8988T (cell line): ENCODE data around the gene SERAC1.

Experiments
- DNase-seq: peaks from one replicate; pipeline ENCODE4 v3.0.0; 2011

The SERAC1 gene

GRCh38 chr6:158118886-158119285 is 49.2 kb downstream of the SERAC1 start:
- no peak for DNase-seq

- DNase-seq: no peak
Measured at GRCh38 chr6:158115508-158115907, 52.6 kb downstream of the SERAC1 start.

- DNase-seq: no peak
Measured at GRCh38 chr6:158115102-158115501, 53.0 kb downstream of the SERAC1 start.

- no peak for DNase-seq
Measured at GRCh38 chr6:158113802-158114201, 54.3 kb downstream of the SERAC1 start.

DNA sequence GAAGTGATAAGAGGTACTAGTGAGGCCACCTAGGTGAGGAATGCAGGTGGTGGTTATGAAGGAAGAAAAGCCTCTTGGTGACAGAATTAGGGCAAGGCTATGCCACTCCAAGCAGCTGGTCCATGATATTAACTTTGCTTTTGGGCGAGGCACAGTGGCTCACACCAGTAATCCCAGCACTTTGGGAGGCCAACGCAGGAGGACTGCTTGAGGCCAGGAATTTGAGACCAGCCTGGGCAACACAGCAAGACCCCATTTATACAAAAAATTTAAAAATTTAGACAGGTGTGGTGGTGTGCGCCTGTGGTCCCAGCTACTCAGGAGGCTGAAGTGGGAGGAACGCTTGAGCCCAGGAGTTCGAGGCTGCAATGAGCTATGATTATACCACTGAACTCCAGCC is 56.1 kb downstream of the SERAC1 start:
- no peak for DNase-seq

GRCh38 chr6:158110986-158111385 is 57.1 kb downstream of the SERAC1 start:
- DNase-seq: no peak

- no peak for DNase-seq
Measured at GRCh38 chr6:158109748-158110147, 58.3 kb downstream of the SERAC1 start.

- no peak for DNase-seq
Measured at GRCh38 chr6:158104696-158105095, 63.4 kb downstream of the SERAC1 start.

DNA sequence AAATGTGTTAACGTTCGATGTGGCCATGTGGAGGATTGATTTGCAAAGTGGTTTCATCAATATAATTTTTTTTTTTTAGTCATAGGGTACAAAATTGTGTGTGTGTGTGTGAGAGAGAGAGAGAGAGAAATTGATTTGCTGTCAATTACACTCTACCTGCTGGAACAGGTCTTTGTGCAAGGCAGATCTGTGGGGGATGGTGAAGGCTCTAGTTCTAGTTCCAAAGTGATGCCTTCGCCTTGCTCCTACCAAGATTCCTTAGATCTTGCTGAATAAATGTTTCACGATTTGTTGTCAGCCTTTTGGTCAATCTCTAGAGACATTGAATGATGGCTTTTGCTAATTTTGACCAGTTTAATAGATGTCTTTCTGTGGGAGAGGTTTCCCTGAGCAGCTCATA is 64.8 kb downstream of the SERAC1 start:
- DNase-seq: no peak

GRCh38 chr6:158095671-158096070 is 72.4 kb downstream of the SERAC1 start:
- no peak for DNase-seq

DNA sequence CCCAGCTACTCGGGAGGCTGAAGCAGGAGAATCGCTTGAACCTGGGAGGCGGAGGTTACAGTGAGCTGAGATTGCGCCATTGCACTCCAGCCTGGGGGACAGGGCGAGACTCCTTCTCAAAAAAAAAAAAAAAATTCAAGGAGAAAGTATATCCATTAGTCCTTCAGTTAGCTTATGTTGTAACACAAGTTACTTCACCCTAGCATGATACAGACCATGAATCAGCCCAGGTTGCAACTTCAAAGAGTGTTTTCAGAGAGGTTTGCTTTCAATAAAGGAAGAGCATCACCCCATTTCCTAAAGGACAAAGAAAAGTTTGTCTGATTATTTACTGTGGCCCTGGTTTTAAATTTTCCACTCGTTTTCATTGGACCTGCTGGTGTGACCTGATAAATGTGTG is 73.0 kb downstream of the SERAC1 start:
- no peak for DNase-seq

- DNase-seq: no peak
Measured at GRCh38 chr6:158092806-158093205, 75.3 kb downstream of the SERAC1 start.

DNA sequence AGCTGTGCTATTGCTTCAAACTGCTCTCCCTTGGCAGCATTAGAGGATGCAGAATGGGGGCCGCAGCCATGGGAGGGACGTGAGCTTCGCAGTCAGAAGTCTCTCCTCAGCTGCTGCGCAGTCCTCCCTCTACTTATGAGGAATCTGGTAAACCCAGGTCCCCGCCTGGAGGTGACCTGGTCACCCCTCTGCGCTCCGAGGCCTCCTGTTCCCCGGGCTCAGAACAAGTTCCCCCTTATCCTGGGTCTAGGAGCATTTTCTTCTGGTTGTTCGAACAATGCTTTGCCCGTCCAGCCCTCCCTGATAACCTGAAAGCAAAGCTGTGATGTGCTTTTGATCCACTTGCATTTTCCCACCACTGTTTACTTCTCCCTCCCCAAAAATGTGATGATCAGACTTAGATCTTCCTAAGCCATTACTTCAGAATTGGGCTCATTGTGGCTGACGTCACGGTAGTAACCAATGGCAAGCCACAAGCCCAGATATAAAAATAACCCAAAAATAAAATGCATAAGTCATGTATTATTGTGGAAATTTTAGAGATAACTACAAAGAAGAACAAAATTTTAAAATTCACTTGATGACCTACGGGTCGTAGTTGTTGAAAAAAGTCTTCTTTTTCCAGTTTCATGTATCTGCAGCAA is 80.7 kb downstream of the SERAC1 start:
- DNase-seq: no peak

DNA sequence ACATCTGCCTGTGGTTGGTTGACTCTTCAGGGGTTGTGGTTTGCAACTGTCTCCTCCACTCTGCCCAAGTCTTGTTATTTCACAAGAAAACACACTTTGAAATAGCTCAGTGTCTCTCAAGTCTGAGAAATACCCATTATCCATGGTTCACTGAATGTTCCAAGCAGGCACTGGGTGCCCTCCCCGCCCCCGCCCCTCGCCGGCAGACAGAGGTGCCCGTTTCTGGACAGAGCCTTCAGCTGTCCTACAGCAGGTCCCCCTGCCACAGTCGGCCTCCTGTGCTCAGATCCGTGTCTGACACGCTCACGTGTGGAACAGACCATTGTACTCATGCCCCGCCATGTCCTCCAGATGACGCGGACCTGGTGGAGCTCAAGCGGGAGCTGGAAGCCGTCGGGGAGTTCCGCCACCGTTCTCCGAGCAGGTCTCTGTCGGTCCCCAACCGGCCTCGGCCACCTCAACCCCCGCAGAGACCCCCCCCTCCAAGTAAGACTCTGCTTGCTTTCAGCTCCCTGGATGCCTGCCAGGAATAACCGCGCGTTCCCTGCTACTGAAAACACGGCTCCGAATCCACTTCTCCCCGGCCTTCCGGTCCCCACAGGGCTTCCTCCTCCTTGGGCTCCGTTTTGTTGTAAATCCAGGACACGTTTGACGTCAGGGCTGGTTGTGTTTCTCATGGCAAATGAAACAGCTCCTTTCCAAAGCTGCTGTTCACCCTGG is 81.4 kb downstream of the SERAC1 start:
- no peak for DNase-seq

DNA sequence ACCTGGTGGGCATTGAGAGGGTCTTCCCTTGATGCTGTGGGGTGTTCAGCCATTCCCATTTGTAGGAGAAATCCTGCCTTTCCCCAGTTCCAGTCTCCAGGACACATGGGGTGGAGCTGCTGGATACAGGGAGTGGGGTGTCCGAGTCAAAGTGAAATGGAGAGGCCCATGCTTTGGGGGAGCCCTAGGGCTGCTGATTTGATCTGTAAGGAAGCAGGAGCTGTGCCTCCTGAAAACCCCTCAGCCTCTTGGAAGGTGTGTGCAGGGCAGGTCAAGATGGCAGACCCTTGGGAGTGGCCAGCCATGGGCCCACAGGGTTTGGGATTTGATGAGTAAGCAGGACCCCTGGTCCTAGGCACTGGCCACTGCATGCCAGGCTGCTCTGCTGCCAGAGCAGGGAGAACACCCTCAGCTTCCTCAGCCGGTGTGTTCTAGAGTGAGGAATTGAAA is 82.0 kb downstream of the SERAC1 start:
- no peak for DNase-seq

- DNase-seq: no peak
Measured at GRCh38 chr6:158085261-158086053, 82.6 kb downstream of the SERAC1 start.

DNA sequence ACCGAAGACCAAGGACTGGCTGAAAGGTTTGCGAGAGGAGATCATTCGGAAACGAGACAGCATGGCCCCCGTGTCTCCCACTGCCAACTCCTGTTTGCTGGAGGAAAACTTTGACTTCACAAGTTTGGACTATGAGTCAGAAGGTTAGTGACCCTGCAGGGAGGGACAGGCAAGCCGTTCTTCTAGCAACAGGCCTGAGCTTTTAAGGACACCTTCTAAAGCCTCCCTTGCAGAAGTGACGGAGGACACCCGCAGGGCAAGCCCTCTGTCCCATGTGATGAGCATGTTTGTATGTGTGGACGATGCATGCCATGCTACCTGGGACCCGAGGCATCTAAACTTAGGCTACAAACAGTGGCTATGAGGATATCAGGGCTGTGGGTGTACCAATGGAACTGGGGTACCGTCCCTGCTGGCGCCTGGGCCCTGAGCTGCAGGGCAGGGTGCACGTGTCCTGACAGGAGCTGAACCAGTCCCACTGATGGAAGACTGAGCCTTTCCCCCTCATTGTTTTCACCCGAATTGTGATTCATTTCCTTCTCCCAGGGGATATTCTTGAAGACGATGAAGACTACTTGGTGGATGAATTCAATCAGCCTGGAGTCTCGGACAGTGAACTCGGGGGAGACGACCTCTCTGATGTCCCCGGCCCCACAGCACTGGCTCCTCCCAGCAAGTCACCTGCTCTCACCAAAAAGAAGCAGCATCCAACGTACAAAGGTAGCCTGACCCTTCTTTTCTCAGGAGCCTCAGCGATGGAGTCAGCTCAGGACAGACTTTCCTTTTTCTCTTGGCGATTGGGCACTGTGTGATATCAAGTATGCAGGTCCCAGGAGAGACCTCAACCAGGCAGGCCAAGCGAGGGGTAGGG is 84.4 kb downstream of the SERAC1 start:
- DNase-seq: no peak

DNA sequence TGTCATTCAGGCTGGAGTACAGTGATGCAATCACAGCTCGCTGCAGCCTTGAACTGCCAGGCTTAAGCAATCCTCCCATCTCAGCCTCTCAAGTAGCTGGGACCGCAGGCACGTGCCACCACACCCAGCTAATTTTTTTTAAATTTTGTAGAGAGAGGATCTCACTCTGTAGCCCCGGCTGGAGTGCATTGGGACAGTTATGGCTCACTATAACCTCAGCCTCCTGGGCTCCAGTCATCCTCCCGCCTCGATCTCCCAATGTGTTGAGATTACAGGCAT is 86.5 kb downstream of the SERAC1 start:
- no peak for DNase-seq

- no peak for DNase-seq
Measured at GRCh38 chr6:158080849-158081656, 87.0 kb downstream of the SERAC1 start.

- DNase-seq: no peak
Measured at GRCh38 chr6:158078320-158078719, 89.7 kb downstream of the SERAC1 start.

GRCh38 chr6:158077676-158078075 is 90.4 kb downstream of the SERAC1 start:
- DNase-seq: no peak

DNA sequence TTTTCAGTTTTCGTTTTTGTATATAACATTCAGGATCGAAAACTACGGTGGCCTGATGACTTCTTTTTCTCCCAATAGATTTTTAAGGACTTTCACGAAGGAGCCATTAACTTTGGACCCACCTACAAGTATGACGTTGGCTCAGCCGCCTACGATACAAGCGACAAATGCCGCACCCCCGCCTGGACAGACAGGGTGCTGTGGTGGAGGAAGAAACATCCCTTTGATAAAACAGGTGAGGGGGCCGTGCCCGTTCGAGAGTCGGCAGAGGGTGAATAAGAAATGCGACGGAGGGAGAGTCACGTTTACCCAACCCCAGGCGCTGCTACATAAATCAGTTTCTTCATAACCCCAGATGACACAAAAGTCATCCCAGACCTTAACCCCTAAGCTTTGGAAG is 91.5 kb downstream of the SERAC1 start:
- DNase-seq: no peak
